WI38 (cell line): ENCODE data around the gene A1BG.
A peak's percentile ranks its signal among the peaks of the same experiment; 100 is the strongest.
"Not testable (repeated sequence)": the region's sequence is repeated elsewhere in the genome, so short reads cannot be mapped to it uniquely, and the experiment has no call there.

Experiments used
- H3K4me3 ChIP-seq: 2 replicates; pipeline ENCODE4 v1.5.1; 2011; ENCODE audit warnings: low read depth, mild to moderate bottlenecking, control low read depth, low read length
- TF ChIP-seq, protein P1 (sequence below): IDR thresholded peaks from 2 replicates; pipeline ENCODE4 v1.5.1; 2012; ENCODE audit warnings: low read depth, mild to moderate bottlenecking, control low read depth, low read length

A1BG gene

DNA sequence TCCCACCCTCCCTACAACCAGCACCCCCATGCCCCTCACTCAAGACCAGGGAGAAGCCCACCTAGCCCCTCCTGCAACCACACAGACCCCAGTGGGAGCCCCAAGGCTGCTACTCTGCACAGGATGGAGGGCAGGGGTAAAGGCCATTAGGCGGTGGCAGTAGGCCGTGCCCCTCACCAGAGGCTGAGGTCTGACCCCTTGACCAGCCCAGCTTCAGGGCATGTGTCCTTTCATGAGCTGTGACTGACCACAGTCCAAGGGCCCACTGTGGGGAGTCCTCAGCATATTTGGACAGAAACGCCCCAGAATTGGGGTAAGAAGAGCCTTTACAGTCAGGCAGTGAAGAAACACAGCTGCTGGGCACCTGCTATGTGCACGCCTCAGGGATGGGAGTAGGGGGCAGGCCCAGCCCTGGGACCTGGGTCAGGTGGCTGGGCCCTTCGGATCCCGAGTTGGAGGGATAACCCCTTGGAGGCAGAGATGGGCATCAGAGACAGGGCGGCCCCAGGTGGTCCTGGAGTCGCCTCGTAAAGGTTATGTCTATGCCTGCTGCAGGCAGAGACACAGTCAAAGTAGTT, 32.1 kb upstream of the A1BG start:
- TF ChIP-seq, protein P1, sequence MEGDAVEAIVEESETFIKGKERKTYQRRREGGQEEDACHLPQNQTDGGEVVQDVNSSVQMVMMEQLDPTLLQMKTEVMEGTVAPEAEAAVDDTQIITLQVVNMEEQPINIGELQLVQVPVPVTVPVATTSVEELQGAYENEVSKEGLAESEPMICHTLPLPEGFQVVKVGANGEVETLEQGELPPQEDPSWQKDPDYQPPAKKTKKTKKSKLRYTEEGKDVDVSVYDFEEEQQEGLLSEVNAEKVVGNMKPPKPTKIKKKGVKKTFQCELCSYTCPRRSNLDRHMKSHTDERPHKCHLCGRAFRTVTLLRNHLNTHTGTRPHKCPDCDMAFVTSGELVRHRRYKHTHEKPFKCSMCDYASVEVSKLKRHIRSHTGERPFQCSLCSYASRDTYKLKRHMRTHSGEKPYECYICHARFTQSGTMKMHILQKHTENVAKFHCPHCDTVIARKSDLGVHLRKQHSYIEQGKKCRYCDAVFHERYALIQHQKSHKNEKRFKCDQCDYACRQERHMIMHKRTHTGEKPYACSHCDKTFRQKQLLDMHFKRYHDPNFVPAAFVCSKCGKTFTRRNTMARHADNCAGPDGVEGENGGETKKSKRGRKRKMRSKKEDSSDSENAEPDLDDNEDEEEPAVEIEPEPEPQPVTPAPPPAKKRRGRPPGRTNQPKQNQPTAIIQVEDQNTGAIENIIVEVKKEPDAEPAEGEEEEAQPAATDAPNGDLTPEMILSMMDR: no peak
- H3K4me3 ChIP-seq: peak overlapping the region; percentile 97

DNA sequence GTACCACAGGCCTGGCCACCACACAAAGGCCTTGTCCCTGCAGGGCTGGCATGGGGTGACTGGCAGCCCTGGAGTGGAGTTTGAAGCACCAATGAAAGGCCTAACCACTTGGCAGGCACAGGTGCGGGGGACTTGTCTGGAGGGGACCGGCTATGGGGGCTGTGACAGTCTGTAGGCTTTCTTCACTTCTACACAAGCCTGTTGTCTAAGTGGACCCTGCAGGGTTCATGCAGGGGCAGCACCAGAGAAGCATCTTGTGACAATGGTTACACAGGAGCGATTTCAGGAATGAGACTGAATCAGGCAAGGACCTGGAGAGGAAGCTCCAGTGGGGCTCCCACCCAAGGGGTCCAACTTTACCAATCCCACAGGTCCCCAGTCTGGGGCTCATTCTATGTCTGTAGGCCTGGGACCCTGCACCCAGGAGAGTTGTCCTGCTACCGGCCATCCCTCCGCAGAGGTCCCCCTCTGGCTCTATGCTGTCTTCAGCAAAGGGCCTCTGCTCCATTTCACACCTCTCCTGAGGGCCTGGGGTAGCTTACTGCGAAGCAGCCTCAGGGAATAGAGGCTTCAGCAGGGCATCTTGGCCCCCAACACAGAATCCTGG, 29.8 kb upstream of the A1BG start:
- no peak overlapping the region for H3K4me3 ChIP-seq

DNA sequence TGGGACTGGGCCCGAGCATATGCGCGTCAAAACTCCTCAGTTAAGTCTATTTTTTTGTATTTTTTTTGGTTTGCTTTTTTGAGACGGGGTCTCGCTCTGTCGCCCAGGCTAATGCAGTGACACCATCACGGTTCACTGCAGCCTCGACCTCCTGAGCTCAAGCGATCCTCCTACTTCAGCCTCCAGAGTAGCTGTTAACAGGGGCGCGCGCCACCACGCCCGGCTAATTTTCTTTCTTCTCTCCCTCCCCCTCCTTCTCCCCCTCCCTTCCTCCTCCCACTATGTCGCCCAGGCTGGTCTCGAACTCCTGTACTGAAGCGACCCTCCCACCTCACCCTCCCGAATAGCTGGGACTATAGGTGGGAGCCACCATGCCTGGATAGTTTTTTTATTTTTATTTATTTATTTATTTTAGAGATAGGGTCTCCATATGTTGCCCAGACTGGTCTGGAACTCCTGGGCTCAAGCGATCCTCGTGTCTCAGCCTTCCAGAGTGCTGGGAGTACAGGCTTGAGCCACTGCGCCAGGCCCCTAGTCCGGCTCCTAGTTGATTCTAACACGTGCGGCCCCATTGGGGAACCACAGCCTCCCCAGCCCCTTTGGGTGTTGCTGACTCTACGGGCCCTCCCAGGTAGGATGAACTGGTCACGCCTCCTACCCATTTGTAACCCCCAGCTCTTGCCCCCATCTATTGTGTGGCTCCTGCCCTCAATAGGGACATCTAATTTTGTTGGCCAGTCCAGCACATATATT, 28.3 kb upstream of the A1BG start:
- H3K4me3 ChIP-seq: peak overlapping the region; percentile 78
- TF ChIP-seq, protein P1: no peak

More for the DNA sequence above, 29.8 kb upstream of the A1BG start:
- TF ChIP-seq, protein P1: no peak

DNA sequence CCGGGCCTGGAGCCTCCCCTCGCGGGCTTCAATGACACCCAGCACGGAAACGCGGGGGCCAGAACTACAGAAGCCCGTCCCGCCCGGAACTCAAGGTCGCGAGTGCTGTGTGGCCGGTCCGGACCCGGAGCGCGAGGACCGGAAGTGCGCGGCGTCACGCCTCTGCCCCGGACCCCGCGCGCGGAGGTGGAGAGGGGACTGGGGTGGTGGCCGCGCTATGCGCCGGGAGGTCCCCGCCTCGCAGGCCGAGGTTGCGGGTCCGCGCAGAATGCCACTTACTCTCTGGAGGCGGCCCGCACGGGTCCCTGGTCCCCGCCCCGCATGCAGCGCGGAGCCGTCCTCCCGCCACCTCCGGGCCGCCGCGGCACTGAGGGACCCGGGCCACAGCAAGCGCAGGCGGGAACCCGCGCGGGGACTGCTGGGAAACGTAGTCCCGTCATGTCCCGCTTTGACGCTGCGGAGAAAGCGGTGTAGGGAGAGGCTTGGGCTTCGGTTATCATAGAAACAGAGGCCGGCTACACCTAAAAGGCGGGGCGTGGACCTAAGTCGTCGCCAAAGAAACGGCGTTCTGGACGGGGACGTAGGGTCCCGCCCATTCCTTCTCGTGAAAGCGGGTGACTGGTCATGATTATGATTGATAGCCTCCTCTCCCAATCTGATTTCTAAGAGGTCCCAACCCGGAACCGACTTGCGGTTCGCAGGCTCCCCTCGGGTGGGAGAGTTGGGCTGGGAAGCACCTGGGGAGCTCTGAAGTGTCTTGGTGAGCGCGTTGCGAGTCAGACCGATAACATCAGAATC, 27.6 kb upstream of the A1BG start, which contains the start of gene ZNF837:
Gene ZNF837 (minus strand): TSS at position 369 of the 798 bp plus-strand sequence. CDS start 11,698 bp downstream, outside the sequence.
- H3K4me3 ChIP-seq: peak within 1 kb of the TSS; percentile 78
- TF ChIP-seq, protein P1: no peak

DNA sequence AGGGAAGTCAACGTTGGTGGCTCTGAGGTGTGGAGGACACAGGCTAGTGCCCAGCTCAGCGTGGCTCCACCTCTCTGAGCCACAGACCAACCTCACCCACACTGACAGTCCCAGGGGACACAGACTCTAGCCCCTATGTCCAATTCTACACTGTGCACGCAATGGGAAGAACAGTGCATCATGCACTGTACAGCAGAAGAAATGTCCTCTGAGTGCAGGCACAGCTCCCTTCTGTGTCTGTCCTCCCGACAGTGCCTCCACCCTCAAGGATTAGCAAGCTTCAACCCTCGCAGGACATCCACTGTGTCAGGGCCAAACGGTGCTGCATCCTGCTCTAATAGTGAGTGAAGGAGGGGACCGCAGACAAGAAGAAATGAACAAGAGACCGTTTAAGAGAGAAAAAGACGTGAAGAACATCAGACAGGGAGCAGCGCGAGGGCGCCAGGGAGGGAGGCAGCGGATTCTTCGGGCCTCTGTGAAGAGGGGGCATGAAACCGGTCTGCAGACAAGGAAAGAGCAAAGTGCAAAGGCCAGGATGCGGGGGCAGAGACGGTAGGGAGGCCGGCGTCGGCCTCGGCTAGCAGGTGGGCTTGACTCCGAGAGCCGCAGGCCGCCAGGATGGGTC, 26.9 kb upstream of the A1BG start:
- peak overlapping the region; percentile 78 for H3K4me3 ChIP-seq
- TF ChIP-seq, protein P1: no peak

DNA sequence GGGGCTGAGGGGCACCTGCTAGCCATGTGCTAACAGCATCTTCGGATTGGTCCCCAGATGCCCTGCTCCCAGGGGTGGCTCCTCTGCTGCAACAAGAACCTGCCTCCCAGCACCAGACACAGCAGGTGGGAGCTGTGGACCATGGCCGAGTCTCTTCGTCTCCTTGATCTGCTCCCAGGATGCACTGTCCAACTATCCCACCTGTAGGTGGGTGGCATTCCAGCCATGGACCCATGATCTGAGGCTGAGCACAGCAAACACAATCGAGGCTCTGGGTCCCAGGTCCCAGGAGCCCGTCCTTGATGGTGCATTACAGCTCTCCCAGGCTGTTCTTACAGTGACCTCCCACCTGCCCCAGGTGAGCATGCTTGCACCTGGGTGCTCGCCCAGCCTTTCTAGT, 26.0 kb upstream of the A1BG start:
- TF ChIP-seq, protein P1: no peak
- no peak overlapping the region for H3K4me3 ChIP-seq

DNA sequence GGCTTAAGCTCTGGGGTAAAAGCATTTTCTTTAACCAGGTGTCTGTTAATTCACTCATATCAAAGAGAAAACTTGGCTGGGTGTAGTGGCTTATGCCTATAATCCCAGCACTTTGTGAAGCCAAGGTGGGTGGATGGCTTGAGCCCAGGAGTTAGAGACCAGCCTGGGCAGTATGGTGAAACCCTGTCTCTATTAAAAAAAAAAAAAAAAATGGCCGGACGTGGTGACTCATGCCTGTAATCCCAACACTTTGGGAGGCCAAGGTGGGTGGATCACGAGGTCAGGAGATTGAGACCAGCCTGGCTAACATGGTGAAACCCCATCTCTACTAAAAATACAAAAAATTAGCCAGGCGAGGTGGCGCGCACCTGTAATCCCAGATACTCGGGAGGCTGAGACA, 23.4 kb upstream of the A1BG start:
- H3K4me3 ChIP-seq: not testable (repeated sequence)
